Measurements from ENCODE around the gene CNP.
"Not testable (repeated sequence)": the region's sequence is repeated elsewhere in the genome, so short reads cannot be mapped to it uniquely, and the experiment has no call there.

The CNP gene

DNA sequence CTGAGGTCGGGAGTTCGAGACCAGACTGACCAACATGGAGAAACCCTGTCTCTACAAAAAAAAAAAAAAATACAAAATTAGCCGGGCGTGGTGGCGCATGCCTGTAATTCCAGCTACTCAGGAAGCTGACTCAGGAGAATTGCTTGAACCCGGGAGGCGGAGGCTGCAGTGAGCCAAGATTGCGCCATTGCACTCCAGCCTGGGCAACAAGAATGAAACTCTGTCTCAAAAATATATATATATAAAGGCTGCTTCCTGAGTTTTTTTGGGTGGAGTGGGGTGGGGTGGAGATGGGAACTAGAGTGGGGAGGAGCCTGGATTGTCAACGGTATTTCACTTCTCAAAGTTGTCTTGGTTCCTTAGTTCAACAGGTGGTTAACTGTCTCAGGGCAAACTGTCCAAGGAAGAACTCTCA, 43.7 kb downstream of the CNP start:
- DNase-seq, result not testable (repeated sequence)

DNA sequence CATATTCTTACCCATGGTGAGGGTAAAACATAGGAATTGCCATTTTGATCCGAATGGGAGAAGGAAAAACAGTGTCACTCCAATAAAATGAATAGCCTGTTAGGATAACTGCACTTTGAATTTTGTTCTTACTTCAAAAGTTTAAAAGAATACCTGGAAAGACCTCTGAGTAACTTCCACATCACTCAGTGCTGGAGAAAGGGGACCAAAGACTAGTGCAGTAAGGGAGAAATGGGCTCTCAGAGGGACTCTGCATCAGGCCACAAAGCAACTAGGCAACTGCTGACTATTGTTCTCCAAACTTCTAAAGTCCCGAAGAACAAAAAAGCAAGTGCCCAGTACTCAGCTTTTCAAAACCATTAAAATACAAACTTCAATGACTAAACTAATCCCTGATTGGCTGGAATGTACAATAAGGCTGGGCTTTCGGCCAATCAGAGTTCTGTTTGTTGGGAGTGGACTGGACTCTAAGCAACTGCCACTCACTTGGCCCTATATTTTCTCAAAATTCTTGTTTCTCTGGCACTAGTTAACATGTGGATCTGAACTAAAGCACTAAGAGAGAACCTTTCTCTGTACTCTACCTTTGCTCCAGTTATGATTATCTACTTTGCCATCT, 44.4 kb downstream of the CNP start:
- DNase-seq, result no peak

DNA sequence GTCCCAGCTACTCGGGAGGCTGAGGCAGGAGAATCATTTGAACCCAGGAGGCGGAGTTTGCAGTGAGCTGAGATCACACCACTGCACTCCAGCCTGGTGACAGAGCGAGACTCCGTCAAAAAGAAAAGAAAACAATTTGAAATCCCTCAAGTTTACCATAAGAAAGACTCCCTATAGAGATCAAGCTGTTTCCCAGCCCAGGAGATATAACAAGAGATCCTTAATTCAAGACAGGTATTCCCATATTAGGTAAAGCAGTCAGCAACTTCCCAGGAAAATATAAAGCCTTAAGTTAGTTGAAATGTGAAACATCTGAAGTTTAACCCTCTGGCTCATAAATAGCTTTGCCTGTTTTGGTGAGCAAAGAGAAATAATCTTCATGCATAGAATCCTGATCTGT, 45.8 kb downstream of the CNP start:
- not testable (repeated sequence) for DNase-seq

DNA sequence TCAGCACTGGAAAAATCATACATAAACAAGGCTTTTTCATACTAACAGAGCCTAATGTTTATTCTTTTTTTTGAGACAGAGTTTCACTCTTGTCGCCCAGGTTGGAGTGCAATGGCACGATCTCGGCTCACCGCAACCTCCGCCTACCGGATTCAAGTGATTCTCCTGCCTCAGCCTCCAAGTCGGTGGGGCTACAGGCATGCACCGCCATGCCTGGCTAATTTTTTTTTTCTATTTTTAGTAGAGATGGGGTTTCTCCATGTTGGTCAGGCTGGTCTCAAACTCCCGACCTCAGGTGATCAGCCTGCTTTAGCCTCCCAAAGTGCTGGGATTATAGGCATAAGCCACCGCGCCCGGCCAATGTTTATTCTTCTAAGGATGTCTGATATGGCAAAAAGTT, 47.1 kb downstream of the CNP start:
- DNase-seq, result not testable (repeated sequence)

DNA sequence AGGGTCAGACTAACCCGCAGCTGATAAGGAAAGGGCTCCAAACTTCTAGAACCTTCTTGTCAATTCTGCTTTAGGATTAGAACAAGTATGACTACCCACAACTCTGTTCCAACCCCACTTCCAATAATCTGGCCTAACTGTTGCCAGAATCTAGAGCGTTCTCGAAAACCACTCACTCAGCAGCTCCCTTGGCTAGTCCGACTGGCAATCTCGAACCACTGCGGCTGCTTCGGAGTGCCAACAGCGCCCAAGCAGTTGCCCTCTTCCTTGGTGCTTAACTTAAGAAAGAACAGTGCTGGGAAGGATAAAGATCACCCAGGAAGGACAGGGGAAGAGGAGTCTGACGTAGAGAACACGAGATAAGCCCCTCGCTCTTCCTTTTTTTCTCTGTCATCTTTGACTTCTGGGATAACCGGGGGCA, 49.8 kb downstream of the CNP start:
- DNase-seq, result no peak

DNA sequence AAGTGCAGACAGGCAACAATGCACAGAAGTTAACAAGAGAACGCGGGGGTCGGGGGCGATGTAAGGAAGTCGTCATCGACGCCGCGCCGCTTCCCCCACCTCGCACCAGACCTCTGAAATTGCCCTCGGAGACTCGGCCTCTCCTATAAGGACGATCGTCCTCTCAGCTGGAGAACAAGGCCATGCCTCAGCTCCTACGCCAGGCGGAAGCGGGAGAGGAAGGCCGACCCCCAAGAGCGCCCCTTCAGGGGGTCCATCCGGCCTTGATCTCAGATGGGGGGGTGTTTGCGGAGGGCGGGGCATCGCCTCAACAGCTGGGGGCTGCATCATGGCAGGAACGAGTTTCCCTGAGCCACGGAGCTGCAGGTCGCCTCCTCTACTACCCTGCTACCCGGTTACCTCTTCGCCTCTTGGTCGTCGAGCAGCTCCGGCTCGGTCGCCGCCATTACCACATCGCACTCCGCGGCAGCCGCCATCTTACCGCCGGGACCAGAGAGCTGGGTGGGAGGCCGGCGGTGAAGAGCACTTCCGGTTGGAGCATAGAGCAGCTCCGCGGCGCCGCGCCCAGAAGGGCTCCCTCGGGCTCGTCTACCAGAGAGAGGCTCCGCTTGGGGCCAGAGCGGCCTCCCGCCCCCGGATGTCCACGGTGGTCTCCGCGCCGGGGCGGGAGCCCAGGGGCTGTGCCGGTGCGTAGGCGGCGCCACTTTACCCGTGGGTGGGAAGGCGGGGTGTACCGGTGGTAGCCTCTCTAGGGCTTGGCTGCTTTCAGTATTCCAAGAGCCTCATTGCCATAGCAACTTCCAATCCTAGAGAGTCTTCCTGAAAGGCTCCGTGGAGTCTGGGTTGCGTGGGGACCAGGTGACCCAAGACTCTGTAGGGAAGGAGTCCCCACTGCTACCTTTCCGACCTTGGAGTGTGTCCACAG, 50.6 kb downstream of the CNP start, which contains the start of gene DNAJC7:
TSS of gene DNAJC7 (minus strand) at position 499 of the 925 bp plus-strand sequence. CDS start at position 476, 23 bp downstream.
- DNase-seq, result peak; percentile 84

DNA sequence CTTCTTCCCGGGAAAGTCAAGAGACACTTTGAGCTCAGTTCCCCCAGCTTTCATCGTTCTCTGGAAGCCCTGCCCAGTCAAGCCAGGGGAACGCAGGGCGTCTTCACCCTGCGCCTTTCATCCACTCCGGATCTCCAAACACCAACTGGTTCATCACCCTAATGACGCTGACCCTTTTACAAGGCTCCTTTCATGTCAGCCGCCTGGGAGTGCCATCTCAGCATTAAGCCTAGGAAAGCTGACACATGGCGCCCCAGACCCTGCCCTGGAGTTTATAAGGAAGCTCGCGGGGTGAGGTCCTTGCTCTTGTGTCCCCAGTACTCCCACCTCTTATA, 51.2 kb downstream of the CNP start:
- DNase-seq, result peak; percentile 46

DNA sequence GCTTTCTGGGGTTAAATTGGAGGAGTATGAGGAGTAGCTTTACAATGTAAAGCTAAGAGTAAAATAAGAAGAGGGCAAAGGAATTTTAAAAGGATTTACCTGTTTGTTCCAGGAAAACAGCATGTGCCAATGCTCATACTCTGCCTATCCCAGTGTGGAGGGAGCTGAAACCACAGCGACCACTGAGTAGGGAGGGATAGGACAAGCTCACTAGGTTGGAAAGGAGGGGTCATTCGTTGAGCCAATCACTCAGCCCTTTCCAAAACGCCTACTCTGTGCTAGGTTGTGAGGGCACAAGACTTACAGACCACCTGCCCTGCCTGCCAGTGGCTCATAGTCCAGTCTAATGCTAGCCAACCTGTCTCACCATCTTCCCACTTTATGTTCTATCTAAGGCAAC, 51.7 kb downstream of the CNP start:
- no peak for DNase-seq

DNA sequence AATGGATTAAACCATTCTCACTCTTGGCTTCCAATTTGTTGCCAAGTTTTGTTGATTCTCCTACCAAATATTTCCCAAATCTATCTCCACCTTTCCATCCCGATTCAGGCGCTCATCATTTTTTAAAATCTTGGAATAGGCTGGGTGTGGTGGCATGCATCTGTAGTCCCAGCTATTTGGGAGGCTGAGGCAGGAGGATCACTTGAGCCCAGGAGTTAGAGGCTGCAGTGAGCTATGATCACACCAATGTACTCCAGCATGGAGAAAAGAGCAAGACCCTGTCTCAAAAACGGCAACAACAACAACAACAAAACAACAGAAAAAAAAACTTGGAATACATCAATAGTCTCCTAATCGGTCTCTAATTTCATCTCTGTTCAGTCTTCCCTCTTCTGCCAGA, 52.4 kb downstream of the CNP start:
- DNase-seq, result no peak

DNA sequence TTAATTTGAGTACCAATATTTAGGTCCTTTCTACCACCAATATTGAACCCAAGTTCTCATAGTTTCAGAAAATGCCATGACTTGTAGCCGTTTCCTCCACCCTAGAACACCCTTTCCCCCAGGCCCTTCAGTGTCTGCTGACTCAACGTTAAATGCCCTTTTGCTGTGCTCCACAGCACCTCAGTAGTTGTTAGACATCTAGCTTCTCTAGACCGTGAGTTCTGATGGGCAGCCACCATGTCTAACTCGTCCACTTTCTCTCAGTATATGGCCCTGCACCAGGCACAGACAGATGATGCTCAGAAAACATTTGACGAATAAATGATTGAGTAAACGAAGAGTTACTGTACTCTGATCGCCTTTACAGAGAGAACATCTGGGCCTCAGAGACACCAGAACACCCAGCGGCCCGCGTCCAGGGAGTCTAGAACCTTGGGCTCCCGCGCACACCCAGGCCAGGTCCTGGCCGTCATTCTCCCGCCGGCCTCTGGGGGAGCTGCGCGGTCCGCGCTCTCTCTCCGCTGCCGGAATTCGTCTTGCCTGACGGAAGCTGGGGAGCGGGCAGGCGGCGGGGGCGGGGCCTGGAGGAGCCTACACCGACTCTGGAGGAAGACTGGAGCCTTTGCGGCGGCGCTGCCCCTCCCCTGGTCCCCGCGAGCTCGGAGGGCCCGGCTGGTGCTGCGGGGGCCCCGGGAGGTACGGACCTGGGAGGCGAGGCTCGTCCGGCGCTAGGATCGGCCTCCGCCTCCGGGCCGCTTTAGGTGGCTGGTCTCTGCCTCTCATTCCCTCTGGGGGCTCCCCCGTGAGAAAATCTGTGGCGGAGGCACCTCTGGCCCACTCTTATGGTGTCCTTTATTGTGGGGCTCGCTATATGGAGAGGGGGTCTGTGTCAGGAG, 53.2 kb downstream of the CNP start, which contains the start of gene NKIRAS2:
TSS of gene NKIRAS2 (plus strand) at position 582 of the 896 bp plus-strand sequence. CDS start 1,488 bp downstream, outside the sequence.
- DNase-seq, result peak; percentile 95

DNA sequence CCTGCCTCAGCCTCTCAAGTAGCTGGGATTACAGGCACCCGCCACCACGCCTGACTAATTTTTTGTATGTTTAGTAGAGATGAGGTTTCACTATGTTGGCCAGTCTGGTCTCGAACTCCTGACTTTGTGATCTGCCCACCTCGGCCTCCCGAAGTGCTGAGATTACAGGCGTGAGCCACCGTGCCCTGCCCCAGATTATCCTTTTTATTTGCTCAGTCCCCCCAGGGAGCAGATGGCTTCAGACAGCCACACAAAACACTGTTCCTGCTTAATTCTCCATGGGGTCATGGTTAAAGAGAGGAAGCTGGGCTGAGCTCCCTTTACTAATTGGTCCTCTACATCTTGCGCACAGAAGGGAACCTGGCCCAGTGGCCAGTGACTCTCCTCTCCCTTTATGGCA, 54.2 kb downstream of the CNP start:
- DNase-seq, result not testable (repeated sequence)

DNA sequence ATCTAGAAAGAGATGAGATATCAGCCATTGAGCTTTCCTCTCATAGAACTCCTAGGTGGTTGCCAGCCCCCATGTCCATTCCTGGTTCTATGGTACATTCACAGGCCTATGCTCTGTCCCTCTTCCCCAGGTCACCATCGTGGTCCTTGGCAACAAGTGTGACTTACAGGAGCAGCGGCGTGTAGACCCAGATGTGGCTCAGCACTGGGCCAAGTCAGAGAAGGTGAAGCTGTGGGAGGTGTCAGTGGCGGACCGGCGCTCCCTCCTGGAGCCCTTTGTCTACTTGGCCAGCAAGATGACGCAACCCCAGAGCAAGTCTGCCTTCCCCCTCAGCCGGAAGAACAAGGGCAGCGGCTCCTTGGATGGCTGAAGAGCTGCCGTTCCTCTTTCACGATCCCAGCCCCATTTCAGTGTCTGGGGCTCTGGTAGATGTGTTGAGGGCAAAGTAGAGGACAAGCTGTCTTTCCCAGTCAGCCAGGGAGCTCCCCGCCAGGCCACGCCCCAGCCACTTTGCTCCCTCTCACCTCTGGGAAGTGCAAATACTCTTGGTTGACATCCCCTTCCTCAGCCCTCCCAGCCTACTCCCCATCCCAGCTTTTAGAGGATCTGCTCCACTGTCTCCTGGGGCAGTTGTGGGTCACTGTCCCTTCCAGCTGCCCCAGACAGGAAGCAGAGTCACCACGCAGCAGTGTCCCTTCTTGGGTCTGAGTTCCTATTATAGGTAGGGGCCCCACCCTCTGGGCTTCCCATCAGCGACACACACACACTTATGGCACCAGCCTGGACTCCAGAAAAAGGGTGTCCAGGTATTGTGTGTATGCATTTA, 57.1 kb downstream of the CNP start:
- no peak for DNase-seq

DNA sequence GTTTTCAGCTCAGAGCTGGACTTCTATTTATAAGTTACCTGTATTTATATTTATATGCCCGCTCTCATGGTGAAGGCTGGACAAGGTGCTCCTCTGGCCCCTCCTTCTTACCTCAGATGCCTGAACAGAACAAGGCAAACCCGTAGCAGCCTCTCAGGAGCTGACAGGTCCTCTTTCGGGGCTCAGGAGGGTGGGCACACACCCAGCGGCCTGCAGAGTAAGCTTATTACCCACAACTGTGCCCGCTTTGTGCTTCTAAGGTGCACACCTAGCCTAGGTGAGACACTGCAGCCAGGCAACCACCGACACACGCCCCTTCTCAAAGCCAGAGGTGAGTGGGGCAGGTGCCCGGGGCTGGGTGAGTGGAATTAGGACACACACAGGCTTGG, 58.6 kb downstream of the CNP start:
- no peak for DNase-seq

DNA sequence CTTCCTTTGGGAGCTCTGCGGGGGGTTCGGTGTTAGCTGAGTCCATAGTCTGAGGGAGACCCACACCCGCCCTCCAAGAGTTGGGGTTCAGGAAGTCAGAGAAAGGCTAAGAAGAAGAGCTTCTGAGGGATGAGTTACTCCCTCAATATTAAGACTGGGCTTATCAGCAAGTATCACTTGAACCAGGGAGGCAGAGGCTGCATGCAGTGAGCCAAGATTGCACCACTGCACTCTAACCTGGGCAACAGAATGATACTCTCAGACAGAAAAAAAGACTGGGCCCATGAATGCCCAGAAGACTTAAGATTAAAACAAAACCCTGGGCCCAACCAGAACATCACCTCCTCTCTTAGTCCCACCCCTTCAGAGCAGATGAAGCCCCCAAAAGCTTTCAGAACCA, 59.3 kb downstream of the CNP start:
- DNase-seq, result no peak

DNA sequence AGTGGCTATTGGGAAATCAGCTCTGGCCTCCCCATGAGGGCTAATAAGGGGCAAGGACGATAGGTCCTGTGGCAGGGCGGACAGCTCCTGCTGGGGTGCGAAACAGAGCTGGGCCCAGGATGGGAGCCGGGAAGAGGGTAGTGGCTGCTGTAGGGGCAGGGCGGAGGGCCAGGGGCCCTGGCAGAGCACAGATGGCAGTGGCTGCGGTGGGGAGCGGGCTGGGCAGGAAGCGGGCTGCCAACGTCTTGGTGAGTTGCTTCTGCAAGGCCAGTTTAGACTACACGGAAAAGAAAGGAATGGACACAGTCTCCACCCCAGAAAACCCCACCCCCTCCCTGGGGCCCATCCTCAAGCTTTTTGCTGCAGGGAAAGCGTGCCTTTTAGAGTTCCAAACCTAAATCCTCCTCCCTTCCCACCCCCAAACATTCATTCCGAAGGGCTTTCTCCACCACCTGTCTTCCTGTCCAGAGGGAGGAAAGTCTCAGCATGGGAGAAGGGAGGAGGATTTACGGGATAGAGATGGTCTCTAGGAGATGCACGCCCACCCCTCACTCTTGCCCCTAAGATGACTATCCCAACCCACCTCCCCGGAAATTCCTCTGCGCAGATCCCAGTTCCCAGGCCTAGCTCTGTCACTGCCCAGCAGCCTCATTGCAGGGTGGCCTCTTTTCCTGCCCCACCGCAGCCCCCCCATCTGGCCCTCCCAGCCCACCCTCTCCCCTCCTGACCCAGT, 60.4 kb downstream of the CNP start:
- no peak for DNase-seq

Data from activated CD4-positive, CD25-positive, alpha-beta regulatory T cell treated with anti-CD3 and anti-CD28 coated beads, Interleukin-2, amount 50 U/mL, for 72 hours (primary cell).